ENCODE data around the gene SV2B.

Gene SV2B

GRCh38 chr15:91142946-91143345 is 42.9 kb downstream of the SV2B start:
- no peak for DNase-seq

- DNase-seq = no peak
These were observed 46.7 kb downstream of the SV2B start for GRCh38 chr15:91146728-91147127.

- DNase-seq = no peak
These were observed 48.2 kb downstream of the SV2B start for GRCh38 chr15:91148243-91148642.

- no peak for DNase-seq
These were observed 50.6 kb downstream of the SV2B start for GRCh38 chr15:91150502-91151160.

GRCh38 chr15:91151781-91152563 is 51.9 kb downstream of the SV2B start:
- DNase-seq = no peak

GRCh38 chr15:91152896-91153581 is 53.0 kb downstream of the SV2B start:
- DNase-seq = no peak

GRCh38 chr15:91153954-91154353 is 53.9 kb downstream of the SV2B start:
- DNase-seq = no peak

GRCh38 chr15:91156175-91156726 is 56.2 kb downstream of the SV2B start:
- DNase-seq = no peak

- DNase-seq = no peak
These were observed 58.6 kb downstream of the SV2B start for GRCh38 chr15:91158415-91159394.

- DNase-seq = no peak
These were observed 65.8 kb downstream of the SV2B start for GRCh38 chr15:91165850-91166249.

- no peak for DNase-seq
These were observed 68.4 kb downstream of the SV2B start for GRCh38 chr15:91168457-91168856.

- DNase-seq = no peak
These were observed 71.3 kb downstream of the SV2B start for GRCh38 chr15:91171334-91171733.

- DNase-seq = no peak
These were observed 82.0 kb downstream of the SV2B start for GRCh38 chr15:91182101-91182500.

- DNase-seq = no peak
These were observed 83.5 kb downstream of the SV2B start for GRCh38 chr15:91183596-91183995.

GRCh38 chr15:91184441-91184840 is 84.4 kb downstream of the SV2B start:
- DNase-seq = no peak

GRCh38 chr15:91186904-91187656 is 87.0 kb downstream of the SV2B start:
- no peak for DNase-seq

- no peak for DNase-seq
These were observed 92.2 kb downstream of the SV2B start for GRCh38 chr15:91192285-91192684.

GRCh38 chr15:91192690-91193377 is 92.8 kb downstream of the SV2B start:
- no peak for DNase-seq

- DNase-seq = no peak
These were observed 93.3 kb downstream of the SV2B start for GRCh38 chr15:91193378-91193720.

- DNase-seq = no peak
These were observed 96.1 kb downstream of the SV2B start for GRCh38 chr15:91196127-91196526.

- DNase-seq = no peak
These were observed 96.7 kb downstream of the SV2B start for GRCh38 chr15:91196768-91197167.

Measured in CD4-positive, alpha-beta T cell treated with Interleukin-1 beta for 1 hour (primary cell).